Measurements from ENCODE around the gene SLC43A2.

Gene SLC43A2

DNA sequence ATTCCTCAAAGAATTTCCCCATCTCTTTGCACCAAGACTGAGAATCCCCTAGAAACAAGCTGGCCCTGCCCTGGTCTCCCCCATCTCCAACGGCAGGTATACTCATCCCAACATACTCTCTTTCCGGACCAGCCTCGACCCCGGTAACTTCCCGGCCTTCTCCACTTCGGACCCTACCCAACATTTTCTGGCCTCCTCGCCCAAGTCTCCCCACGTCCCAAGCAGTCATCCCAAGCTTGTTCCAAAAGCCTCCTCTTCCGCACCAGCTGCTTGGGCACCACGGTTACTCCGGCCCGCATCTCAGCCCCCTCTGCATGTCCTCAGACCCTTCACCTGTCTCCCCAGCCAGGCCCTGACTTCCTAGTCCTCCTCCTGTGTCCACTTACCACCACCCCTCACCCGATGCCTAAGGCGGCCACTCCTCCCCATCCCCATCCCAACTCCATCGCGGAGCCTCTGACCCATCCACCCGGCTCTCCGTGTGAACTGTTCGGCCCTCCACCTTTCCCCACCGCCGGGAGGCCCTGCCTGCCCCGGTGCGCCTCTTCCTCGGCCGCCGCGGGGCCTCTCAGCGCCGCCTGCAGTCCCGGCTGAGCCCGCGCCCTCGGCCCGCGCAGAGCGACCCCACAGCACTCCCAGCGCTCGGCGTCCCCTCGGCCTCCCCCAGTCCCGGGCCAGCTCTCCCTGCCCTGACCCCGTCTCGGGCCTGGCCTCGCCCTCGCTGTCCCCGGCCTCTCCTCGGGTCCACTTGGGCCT lies 67.0 kb downstream of the SLC43A2 start:
- DNase-seq, result peak; percentile 7 to 44 (median 28)

DNA sequence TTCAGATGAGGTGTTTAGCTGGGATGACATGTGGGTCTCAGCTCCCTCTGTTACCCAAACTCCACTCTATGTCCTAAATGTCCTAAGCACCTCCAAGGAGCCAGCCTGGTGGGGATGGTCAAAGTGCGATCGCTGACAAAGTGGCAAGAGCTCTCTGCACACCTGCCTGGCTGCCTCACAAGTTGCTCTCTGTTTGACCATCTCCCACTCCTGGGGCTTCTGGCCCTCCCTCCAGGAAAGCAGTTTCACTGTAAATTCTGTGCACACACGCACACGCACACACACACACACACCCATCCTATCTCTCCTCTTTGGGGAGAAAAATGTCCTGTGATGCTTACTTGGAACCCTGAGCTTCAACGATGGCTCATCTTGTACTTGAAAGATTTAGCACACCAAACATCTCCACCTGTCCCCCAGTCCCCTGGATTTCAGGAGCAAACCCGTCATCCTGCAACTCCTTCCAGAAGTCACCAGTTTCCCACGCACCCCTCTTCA lies 67.7 kb downstream of the SLC43A2 start:
- DNase-seq, result no peak

DNA sequence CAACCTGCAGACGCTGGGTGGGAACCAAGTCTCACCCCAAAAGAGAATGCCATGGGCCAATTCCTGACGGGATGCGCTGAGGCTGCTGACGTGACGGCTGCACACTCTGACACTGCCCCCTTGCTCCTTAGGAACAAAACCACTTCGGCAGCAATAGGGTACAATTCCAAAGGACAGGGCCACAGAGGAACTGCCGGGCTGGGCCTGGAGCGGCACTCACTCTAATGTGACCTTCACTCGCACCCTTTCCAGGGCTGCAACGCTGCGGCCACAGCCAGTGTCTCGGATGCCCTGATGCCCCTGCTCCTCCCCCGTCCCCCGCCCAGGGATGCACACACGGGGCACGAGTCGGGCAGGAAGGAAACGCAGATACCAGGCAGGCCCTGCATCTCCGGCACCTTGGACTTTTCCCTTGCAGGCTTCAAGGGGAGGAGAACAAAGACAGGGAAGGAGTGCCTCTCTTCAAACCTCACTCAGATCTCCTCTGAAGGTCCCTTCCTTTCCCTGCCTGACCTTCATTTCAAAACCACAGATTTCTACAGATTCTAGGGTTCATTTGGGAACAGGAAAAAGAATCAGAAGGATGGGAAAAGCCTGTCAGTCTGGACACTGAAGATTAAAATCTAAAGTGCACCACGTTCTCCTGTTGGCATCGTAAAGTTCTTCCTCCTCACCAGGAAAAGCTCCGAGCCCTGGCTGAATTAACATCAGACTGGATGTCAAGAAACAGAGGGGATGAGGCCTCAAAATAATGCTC lies 68.4 kb downstream of the SLC43A2 start:
- no peak for DNase-seq

DNA sequence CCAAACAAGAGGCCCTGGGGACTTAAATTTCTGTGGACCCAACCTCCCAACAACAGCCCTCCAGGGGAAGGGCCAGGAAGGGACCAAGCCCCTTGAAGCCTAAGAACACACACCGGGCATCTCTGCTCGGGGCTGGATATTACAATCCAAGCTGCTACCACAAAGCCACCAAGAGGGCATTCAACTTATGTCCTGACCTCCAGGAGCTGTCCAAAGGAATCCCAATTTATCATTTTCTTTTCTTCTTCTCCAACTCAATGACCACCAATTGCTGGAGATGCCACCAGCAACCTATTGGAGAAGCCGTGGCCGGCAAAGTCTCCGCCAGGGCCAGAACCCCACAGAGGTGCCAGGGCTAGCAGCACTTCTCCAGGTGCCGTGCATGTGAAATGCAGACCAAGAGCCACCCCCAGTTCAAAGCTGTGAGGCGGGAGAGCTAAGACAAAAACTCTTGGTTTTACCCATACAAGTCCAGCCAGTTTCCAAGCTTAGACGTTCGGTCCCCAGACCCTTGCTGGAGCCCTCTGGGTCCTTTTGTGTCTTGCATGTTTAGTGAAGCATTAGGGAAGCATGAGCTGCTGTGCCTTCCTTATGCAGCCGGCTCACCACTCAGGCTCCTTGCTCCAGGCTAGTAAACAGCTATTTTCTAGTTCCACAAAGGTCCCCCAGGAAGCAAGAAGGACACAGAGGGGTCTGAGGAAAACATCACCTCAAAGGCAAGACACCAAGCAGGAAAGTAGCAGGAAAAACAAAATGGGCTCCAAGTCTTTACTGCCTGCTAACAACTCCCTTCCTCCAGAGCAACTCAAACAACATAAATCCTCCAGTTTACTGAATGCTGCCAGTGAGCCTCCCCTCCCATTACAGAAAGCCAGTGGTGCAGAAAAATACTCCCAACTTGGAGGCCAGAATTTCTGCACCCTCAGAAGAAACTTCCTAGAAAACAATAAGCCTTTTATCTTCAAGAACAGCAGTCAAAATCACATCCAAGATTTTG lies 69.3 kb downstream of the SLC43A2 start:
- DNase-seq, result no peak

DNA sequence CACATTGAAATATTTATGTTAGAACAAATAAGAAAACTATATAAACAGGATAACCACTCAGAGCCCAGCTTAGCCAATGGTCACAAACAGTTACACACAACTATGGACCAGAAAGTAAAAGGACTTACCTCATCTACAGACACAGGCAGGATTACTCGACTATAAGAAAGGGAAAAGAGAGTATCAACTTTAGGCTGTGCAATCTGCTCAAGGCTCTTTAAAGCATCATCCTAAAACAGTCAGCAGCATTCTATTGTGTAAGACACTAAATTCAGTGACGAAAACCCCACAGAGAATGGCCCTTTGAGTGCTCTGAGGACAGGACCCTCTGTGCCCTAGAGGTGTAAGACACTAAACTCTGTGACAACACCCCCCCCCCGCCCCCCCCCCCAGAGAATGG lies 70.2 kb downstream of the SLC43A2 start:
- DNase-seq, result no peak

DNA sequence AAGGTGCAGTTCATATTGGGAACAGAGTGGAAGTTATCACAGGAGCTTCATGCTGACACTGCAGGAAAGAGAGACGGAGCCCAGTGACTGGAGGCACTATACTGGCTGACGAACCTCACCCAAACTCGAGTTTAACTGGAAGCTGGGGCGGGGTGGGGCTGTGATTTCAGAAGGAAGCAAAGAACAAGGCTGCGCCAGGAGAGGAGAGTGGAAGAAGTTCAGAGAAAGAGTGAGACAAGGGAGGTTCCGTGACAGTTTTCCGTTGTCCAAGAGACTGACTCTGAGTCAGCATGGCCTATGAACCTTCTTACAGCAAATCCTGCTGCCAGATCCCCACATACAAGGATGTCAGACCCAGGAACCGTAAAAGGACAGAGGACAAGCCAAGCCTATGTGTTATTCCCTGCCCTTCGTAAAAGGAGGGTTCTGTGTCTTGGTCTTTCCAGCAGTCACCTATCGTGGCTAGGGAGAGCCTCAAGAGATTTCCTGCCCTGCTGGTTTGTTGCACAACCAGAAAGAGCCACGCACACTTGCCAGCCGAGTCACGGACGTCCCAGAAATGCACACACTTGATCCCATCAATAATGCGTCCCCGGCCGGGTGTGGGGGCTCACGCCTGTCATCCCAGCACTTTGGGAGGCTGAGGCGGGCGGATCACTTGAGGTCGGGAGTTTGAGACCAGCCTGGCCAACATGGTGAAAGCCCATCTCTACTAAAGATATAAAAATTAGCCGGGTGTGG lies 71.1 kb downstream of the SLC43A2 start:
- DNase-seq, result no peak

DNA sequence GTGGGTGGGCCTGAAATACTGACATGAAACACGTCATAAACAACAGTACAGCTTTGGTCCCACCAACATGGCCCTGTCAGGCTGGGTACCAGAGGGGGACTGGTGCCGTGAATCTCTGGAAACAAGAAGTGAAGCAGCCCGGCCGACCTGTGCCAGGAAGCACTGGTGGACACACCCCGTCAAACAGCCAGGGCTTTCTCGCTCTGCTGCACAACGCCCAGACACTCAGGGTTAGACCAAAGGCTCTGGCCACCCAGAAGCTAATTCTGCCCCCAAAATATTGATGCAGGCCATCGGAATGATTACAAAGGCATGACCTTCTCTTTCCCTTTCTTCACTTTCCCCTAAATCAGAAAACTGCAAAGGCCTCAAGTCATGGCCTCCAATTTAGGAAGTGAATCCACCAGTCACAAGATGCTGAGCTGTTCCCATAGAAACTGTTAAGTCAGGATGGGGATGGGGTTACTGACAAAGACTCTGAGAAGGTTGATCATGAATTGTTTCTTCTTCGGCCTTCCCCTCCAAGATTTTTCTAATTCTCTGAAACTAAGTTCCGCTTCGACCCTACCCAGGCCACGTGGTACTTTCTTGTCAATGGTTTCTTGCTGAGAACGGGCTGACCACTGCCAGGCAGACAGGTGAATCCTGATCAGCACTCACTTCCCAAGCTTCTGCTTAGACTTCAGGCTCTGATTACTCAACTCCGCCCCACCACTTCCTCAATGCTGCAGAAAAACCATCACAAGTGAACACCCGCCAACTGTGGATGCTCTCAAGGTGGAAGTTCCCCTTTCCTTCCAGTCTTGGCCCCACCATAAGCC lies 72.8 kb downstream of the SLC43A2 start:
- no peak for DNase-seq

DNA sequence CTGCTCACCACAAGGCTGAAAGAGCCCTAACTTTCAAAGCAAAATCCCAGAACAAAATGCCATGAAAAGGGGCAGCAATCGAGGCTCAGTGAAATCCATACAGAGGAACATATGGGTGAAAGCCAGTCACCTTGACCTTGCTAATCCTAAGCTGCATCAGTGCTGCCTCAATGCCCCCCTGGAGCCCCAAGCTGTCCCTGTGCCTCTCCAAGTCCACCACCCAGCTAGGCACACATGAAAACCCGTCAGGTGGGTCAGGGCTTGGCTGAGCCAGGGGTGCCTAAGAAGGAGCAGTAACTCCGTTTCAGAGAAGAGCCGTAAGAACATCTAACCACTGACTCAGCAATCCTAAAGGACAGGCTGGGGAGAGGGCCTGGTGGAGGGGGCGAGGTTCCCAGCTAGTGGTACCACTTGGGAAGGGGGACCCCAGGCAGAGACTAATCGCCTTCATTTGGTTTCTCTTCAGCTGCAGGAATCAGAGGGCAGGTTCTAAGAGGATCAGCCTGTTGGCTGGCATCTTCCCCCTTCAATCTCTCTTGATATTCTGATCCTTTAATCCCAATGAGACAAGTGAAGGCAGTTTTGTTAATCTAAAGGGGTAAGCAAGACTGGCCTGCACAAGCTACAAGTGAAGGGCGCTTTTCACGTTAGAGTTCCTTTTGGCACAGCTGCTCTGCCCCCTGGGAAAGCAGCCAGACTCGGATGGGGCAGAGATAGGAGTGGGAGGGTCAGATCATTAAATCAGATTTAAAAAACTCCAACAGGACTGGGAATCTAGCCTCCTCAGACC lies 73.7 kb downstream of the SLC43A2 start:
- no peak for DNase-seq

DNA sequence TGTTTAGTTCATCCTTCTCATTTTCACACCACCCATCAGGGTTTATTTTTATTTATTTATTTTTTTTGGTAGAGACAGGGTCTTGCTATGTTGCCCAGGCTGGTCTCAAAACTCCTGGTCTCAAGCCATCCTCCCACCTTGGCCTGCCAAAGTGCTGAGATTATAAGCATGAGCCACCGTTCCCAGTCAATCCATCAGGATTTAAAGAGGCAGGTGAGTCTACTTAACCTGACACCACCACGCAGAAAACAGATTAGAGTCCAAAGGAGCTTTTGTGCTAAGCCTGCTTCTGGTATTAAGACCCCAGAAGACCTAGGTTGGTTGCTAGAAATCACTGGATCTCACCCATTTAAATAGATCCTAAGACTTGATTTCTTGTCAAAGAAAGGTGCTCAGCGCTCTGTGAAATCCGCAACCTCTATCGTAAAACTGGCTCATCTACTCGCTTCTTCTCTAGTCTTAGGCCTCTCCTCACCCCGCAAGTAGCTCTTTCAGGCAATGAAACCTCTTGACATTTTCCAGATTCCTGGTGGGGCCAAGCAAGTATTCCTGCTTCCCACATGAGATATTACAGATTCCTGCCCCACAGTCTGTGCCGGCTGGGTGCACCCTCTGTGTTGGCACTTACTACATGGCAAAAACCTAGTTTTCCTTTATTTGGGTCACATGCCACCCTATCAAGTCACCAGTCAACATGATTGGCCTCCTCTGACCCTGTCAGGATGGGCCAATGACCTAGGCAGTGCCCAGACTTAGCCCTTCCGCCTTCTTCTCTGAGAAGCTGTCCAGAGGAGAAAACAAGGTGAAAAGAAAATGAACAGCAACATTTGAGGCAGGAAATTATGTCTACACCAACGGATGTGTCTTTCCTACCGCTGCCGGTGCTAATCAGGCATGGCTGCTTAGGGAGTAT lies 75.0 kb downstream of the SLC43A2 start:
- no peak for DNase-seq

DNA sequence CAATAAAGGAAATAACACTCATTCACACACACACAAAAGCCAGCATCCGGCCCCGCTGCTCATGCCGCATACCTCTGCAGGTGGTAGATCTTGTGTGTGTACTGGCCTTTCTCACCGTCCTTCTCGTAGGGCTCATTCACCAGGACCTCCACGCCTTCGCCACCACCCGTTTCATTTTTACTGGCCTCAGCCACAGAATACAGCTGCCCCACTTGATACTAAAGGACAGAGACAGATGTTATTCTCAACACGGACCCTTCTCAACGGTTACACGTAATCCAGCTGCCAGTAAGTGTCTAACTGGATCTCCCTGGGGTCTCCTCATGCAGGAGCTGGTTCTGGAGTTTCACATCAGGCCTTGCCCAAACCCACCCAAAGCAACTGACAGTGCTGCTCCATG lies 75.7 kb downstream of the SLC43A2 start:
- DNase-seq, result no peak

DNA sequence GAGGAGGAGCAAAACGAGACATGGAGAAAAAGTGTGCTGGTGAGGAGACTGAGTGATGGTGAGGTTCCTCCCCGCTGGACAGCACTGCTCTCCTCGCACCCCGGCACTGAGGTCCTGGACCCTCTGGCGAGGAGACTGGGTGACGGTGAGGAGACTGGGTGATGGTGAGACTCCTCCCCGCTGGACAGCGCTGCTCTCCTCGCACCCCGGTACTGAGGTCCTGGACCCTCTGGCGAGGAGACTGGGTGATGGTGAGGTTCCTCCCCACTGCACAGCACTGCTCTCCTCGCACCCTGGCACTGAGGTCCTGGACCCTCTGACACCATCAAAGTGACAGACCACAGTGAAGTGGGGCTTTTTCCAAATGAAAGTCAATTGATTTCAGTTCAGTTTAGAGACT lies 76.9 kb downstream of the SLC43A2 start:
- no peak for DNase-seq

DNA sequence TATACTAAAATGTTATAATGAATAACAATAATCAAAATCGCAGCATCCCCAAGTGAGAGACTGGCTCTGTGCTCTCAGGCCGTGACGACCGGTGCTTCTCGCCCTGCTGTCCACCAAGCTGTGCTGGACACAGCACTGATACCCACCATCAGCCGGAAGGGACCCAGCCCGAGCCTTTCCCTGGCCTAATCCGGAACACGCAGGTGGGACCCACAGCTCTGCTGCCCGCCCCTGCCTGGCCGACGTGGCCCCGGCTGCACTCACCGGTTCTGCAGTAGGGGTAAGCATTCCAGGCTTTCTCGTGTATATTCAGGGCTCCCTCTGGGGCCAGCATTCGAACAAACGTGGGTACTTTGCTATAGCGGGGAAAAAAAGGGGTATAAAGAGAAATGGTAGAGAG lies 80.6 kb downstream of the SLC43A2 start:
- no peak for DNase-seq

DNA sequence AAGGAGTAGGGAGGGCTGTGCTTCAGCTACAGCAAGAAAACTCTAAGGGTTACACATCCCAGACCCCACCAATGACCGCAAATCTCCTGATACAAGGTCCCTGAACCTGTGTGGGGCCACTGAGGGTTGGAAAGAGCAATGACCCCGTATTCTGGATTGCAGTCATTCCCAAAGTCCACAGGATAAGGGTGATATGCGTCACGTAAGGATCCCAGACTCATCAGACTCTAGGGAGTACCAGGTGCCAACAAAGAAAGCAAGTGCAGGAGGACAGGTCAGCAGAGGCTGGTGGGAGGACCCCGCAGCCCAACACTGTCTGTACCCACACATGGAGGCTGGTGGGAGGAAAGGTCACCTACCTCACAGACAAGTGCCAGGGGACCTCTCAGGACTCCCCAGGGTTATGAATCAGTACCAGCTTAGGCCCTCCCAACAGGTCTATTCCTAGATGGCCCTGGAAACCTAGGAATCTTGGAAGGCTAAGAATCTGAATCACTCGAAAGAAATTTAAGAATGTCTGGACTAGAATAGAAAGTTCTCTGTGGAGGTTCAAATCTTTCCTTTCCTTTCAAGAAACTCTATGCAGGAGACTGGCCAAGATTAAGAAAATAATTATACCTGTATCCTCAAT lies 82.2 kb downstream of the SLC43A2 start:
- DNase-seq, result no peak

DNA sequence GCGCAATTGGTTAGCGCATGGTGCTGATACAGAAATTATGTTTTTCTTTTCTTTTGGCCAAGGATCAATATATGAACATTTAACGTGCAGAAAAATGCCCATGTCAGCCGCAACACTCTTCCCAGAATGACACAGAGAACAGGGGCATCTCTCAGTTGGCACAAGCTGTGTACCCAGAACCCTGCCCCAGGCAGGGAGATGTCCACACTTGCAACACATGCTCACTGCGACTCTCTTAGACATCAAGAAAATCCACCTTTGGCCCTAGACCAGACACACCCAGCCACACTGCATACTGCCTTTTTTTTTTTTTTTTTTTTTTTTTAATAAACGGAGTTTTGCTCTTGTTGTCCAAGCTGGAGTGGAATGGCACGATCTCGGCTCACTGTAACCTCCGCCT lies 83.0 kb downstream of the SLC43A2 start:
- no peak for DNase-seq

DNA sequence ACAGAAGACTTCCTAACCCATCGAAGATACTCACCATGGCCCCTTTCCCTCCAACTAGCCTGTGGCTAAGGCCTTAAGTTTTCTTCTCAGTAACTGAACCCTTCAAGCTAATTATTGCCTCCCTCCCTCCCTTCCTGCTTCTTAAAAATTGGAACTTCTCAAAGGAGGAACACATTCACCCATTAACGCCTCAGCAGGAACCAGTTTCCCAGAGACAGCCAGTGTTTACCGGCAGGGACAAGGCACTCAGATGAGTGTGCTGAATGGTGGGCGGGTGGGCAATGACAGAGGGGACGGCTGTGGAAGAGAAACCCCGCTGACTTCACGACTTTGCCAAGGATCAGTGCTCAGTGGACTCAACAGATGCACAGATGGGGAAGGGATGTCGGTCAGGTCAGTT lies 86.3 kb downstream of the SLC43A2 start:
- DNase-seq, result no peak

DNA sequence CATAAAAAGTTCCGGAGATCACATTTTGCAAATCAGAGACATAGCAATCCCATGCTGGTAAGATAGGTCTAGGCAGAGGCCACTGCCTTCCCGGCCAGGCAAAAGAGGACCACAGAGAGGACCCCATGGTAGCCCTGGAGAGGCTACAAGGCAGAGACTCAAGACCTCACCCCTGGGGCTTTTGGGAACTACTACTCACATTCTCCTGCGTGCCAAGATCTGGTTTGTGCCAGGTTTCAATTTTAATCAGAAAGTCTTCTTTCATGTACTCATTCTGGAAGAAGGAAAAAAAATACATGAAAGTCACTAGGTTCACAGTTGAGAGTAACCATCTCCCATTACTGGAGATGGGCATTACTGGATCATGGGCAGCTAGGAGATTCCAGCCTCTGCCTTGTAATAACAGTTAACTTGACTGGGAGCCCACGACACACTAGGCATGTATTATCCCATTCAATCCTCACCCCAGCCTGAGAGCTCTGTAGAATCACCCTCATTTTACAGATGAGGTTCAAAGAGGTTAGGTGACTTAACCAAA lies 87.2 kb downstream of the SLC43A2 start:
- no peak for DNase-seq

DNA sequence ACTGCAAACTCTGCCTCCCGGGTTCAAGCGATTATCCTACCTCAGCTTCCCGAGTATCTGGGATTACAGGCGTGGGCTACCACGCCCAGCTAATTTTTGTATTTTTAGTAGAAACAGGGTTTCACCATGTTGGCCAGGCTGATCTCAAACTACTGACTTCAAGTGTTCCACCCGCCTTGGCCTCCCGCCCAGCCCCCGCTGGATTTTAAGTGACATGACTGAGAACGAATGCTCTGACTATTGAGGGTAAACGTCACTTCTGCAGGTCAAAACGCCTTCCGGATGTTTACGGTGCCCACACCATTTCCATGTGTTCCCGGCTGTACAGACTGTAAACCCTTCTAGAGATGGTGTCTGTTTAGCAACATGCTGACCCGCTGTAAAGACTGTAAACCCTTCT lies 88.8 kb downstream of the SLC43A2 start:
- DNase-seq, result no peak

DNA sequence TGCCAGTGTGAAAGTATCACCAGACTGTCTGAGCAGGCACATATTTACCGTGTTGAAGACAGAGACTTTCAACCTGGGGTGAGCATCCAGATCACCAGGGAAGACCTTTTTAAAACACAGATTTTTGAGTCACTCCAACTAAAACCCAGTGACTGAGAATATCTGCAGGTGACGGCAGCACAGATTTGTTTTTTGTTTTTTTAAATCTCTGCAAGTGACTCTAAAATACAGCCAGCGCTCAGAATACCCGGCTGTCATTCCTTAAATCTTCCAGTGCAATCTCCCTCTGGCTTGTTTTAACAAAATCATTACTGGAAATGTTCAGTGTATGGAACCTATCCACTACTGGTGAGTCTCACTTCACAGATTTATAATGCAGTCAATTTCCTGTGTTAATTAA lies 92.9 kb downstream of the SLC43A2 start:
- no peak for DNase-seq
